Activated T-helper 17 cell treated with anti-CD3 and anti-CD28 coated beads, Interleukin-2, amount 50 U/mL, for 72 hours (primary cell): ENCODE data around the gene INAFM1. TPM values are rescaled to one million over a fixed set of nuclear protein-coding genes. Genes with fewer than 3 reads are reported as not detected.

Experiments
- ATAC-seq: fragments of 150-1000 bp; cut with Tn5 transposase; replicated peaks from 2 replicates; pipeline ENCODE4 v1.10.0; 2021; ENCODE audit warnings: mild to moderate bottlenecking, moderate library complexity
- H3K27ac Mint-ChIP-seq: one replicate; pipeline ENCODE4 v1.8.0; 2022; ENCODE audit warnings: mixed read lengths
- H3K27me3 Mint-ChIP-seq: one replicate; pipeline ENCODE4 v1.8.0; 2022; ENCODE audit warnings: mixed read lengths
- H3K36me3 Mint-ChIP-seq: one replicate; pipeline ENCODE4 v1.8.0; 2022; ENCODE audit warnings: low read depth, mild to moderate bottlenecking, mixed read lengths
- H3K4me1 Mint-ChIP-seq: one replicate; pipeline ENCODE4 v1.8.0; 2022; ENCODE audit warnings: mixed read lengths
- H3K4me3 Mint-ChIP-seq: one replicate; pipeline ENCODE4 v1.8.0; 2022; ENCODE audit warnings: mild to moderate bottlenecking, mixed read lengths
- H3K9me3 Mint-ChIP-seq: one replicate; pipeline ENCODE4 v1.8.0; 2022; ENCODE audit warnings: mixed read lengths
- total RNA-seq, 2 donors: library from RNA; stranded (reverse); gene quantifications; one replicate each; pipeline ENCODE4 v1.2.3, GENCODE V29; 2022

INAFM1 gene
- total RNA-seq, 2 donors from 2014 or later = 12.9 to 21.6 TPM

GRCh38 chr19:47323872-47324271 lies 49.2 kb downstream of the INAFM1 start:
- H3K9me3 Mint-ChIP-seq = no peaks in the 10 kb centered on the region
- H3K27me3 Mint-ChIP-seq = peaks cover 10% of the 10 kb centered on the region
- no peaks in the 10 kb centered on the region for H3K4me1 Mint-ChIP-seq
- H3K4me3 Mint-ChIP-seq = no peak overlapping the region
- H3K36me3 Mint-ChIP-seq = no peaks in the 10 kb centered on the region
- H3K27ac Mint-ChIP-seq = no peak overlapping the region
- ATAC-seq = no peak

GRCh38 chr19:47324502-47324901 lies 49.8 kb downstream of the INAFM1 start:
- no peaks in the 10 kb centered on the region for H3K4me1 Mint-ChIP-seq

More at GRCh38 chr19:47324502-47324901, 49.8 kb downstream of the INAFM1 start:
- ATAC-seq = no peak
- Mint-ChIP-seq H3K9me3 (no peaks in the 10 kb centered on the region), H3K27ac (no peak overlapping the region), H3K36me3 (no peaks in the 10 kb centered on the region), H3K4me3 (no peak overlapping the region), H3K27me3 (peaks cover 10% of the 10 kb centered on the region)

Other genes with a start within 250 kb of the INAFM1 start
- 10 to 100 TPM; 18.6 to 56.3 TPM for gene TMEM160, start 226.3 kb upstream of the INAFM1 start, total RNA-seq
- gene ZC3H4, start 161.1 kb upstream of the INAFM1 start, total RNA-seq = 100 to 1,000 TPM; 117 to 166 TPM
- 100 to 1,000 TPM; 151 to 184 TPM for gene SAE1, start 144.1 kb upstream of the INAFM1 start, total RNA-seq
- gene BBC3, start 43.7 kb upstream of the INAFM1 start, total RNA-seq = 10 to 100 TPM; 18.7 to 41.9 TPM
- gene CCDC9, start 18.4 kb upstream of the INAFM1 start, total RNA-seq = 10 to 100 TPM; 38.9 to 44.6 TPM
- 1 to 10 TPM in 1 of 2 donors, under 1 TPM in 1; 0.85 to 2.4 TPM for gene C5AR1, start 35.0 kb downstream of the INAFM1 start, total RNA-seq
- gene C5AR2, start 57.3 kb downstream of the INAFM1 start, total RNA-seq = under 1 TPM; 0.13 to 0.19 TPM
- 10 to 100 TPM; 16.2 to 19.4 TPM for gene DHX34, start 74.4 kb downstream of the INAFM1 start, total RNA-seq
- under 1 TPM in 1 of 2 donors, not detected in 1; 0.39 TPM for gene MEIS3, start 144.6 kb downstream of the INAFM1 start, total RNA-seq
- gene SLC8A2, start 197.0 kb downstream of the INAFM1 start, total RNA-seq = under 1 TPM; 0.06 to 0.50 TPM
- 10 to 100 TPM; 12.9 to 17.7 TPM for gene KPTN, start 209.3 kb downstream of the INAFM1 start, total RNA-seq
- gene NAPA, start 240.2 kb downstream of the INAFM1 start, total RNA-seq = 10 to 100 TPM; 33.7 to 72.4 TPM